MM.1S (cell line): ENCODE results near the gene PSMA5.

Experiments used
- DNase-seq: peaks from one replicate; pipeline ENCODE4 v3.0.0-alpha.2; 2015
- H2AFZ ChIP-seq: fragments of 300-600 bp; sonication (generic); 2 replicates; pipeline ENCODE4 v1.6.0; 2016; ENCODE audit warnings: antibody characterized with exemption, low read length
- H3F3A ChIP-seq: fragments of 300-600 bp; sonication (generic); 2 replicates; pipeline ENCODE4 v1.6.1; 2016; ENCODE audit warnings: mild to moderate bottlenecking, antibody characterized with exemption, low read length, moderate library complexity, mixed read lengths; ENCODE audit not compliant: insufficient read depth
- H3K27ac ChIP-seq: fragments of 300-600 bp; sonication (generic); 2 replicates; pipeline ENCODE4 v1.5.1; 2016; ENCODE audit warnings: mild to moderate bottlenecking, low read length
- H3K27me3 ChIP-seq: fragments of 300-600 bp; sonication (generic); replicated peaks from 2 replicates; pipeline ENCODE4 v1.6.0; 2016; ENCODE audit warnings: low read length; ENCODE audit not compliant: insufficient read depth
- H3K36me3 ChIP-seq: fragments of 300-600 bp; sonication (generic); replicated peaks from 2 replicates; pipeline ENCODE4 v1.6.1; 2016; ENCODE audit warnings: mild to moderate bottlenecking, low read length, mixed read lengths; ENCODE audit not compliant: insufficient read depth
- H3K4me1 ChIP-seq: fragments of 300-600 bp; sonication (generic); 2 replicates; pipeline ENCODE4 v1.6.1; 2016; ENCODE audit warnings: low read length, mixed read lengths
- H3K4me2 ChIP-seq: fragments of 300-600 bp; sonication (generic); 2 replicates; pipeline ENCODE4 v1.6.0; 2016; ENCODE audit warnings: low read depth, low read length
- H3K4me3 ChIP-seq: fragments of 300-600 bp; sonication (generic); 2 replicates; pipeline ENCODE4 v1.5.1; 2016; ENCODE audit warnings: low read length, mixed read lengths
- H3K79me2 ChIP-seq: fragments of 300-600 bp; sonication (generic); 2 replicates; pipeline ENCODE4 v1.6.1; 2016; ENCODE audit warnings: mixed run types, low read length, mixed read lengths
- H3K9ac ChIP-seq: fragments of 300-600 bp; sonication (generic); 2 replicates; pipeline ENCODE4 v1.6.1; 2016; ENCODE audit warnings: low read length, mixed read lengths
- H3K9me2 ChIP-seq: fragments of 300-600 bp; sonication (generic); replicated peaks from 2 replicates; pipeline ENCODE4 v1.6.1; 2016; ENCODE audit warnings: mild to moderate bottlenecking, low read length, mixed read lengths; ENCODE audit not compliant: insufficient read depth
- H3K9me3 ChIP-seq: fragments of 300-600 bp; sonication (generic); replicated peaks from 2 replicates; pipeline ENCODE4 v1.6.1; 2016; ENCODE audit warnings: mild to moderate bottlenecking, low read length, mixed read lengths; ENCODE audit not compliant: insufficient read depth
- H4K20me1 ChIP-seq: fragments of 300-600 bp; sonication (generic); 2 replicates; pipeline ENCODE4 v1.6.1; 2016; ENCODE audit warnings: mild to moderate bottlenecking, low read length, moderate library complexity, mixed read lengths; ENCODE audit not compliant: insufficient read depth
- EZH2 ChIP-seq: fragments of 300-600 bp; sonication (generic); optimal IDR thresholded peaks from 2 replicates; pipeline ENCODE3; 2017; ENCODE audit warnings: low read depth, mild to moderate bottlenecking, antibody characterized with exemption, low read length, mixed read lengths
- EZH2phosphoT487 ChIP-seq: fragments of 300-600 bp; sonication (generic); IDR thresholded peaks from 2 replicates; pipeline ENCODE4 v1.6.1; 2018; ENCODE audit warnings: antibody characterized with exemption, low read length
- TF ChIP-seq, protein P1 (sequence below): fragments of 300-600 bp; sonication (generic); IDR thresholded peaks from 2 replicates; pipeline ENCODE4 v1.5.1; 2016; ENCODE audit warnings: antibody characterized with exemption, low read length, mixed read lengths

The PSMA5 gene

DNA sequence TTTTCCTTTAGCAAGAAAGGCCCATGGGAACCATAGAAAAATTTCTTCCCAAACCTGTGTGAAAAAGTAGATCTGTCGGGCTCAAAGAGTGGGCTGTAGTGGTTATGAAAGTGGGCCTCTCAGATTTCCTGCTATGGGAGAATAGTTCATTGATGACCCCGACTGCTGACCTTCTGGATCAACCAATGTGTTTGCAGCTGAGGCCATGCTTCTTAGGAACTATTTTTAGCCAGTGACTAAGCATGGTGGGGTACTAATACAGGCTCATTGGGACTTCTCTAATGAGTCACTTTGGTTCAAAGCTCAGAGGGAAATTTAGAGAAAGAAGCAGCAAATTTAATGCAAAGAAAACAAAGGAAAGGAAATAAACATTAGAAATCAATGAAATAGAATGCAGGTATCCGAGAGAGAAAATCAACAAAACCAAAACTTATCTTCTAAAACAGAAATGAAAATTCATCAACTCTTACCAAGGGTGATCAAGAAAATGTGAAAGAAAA is 12.6 kb upstream of the PSMA5 start:
- Histone ChIP-seq H3F3A (no peaks in the 10 kb centered on the region), H3K79me2 (no peaks in the 10 kb centered on the region), H3K27me3 (no peaks in the 10 kb centered on the region), H3K9me3 (no peaks in the 10 kb centered on the region), H3K9me2 (no peaks in the 10 kb centered on the region), H3K9ac (no peak overlapping the region), H2AFZ (no peak overlapping the region), H3K27ac (no peak overlapping the region), H3K4me2 (no peak overlapping the region), H3K4me1 (no peaks in the 10 kb centered on the region), H3K4me3 (no peak overlapping the region), H3K36me3 (no peaks in the 10 kb centered on the region), H4K20me1 (no peaks in the 10 kb centered on the region)
- no peak for DNase-seq
- TF ChIP-seq EZH2phosphoT487: no peak
- TF ChIP-seq, protein P1, sequence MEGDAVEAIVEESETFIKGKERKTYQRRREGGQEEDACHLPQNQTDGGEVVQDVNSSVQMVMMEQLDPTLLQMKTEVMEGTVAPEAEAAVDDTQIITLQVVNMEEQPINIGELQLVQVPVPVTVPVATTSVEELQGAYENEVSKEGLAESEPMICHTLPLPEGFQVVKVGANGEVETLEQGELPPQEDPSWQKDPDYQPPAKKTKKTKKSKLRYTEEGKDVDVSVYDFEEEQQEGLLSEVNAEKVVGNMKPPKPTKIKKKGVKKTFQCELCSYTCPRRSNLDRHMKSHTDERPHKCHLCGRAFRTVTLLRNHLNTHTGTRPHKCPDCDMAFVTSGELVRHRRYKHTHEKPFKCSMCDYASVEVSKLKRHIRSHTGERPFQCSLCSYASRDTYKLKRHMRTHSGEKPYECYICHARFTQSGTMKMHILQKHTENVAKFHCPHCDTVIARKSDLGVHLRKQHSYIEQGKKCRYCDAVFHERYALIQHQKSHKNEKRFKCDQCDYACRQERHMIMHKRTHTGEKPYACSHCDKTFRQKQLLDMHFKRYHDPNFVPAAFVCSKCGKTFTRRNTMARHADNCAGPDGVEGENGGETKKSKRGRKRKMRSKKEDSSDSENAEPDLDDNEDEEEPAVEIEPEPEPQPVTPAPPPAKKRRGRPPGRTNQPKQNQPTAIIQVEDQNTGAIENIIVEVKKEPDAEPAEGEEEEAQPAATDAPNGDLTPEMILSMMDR: no peak
- no peak for TF ChIP-seq EZH2

DNA sequence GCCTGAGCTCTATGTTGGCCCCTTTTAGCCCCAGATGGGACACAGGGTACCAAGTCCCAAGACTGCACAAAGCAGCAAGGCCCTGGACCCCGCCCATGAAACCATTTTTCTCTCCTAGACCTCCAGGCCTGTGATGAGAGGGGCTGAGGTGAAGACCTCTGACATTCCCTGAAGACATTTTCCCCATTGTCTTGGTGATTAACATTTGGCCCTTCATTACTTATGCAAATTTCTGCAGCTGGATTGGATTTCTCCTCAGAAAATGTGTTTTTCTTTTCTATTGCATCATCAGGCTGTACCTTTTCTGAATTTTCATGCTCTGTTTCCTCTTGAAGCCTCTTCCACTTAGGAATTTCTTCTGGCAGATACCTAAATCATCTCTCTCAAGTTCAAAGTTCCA is 8.2 kb upstream of the PSMA5 start:
- H3K4me2 ChIP-seq: no peak overlapping the region
- H3K27ac ChIP-seq: no peak overlapping the region
- no peaks in the 10 kb centered on the region for H4K20me1 ChIP-seq
- no peaks in the 10 kb centered on the region for H3F3A ChIP-seq
- H3K4me3 ChIP-seq: no peak overlapping the region
- no peaks in the 10 kb centered on the region for H3K79me2 ChIP-seq
- TF ChIP-seq EZH2 (no peak), EZH2phosphoT487 (no peak)
- TF ChIP-seq, protein P1: no peak
- H3K4me1 ChIP-seq: no peaks in the 10 kb centered on the region
- H3K9me2 ChIP-seq: no peaks in the 10 kb centered on the region
- no peaks in the 10 kb centered on the region for H3K36me3 ChIP-seq
- no peaks in the 10 kb centered on the region for H3K27me3 ChIP-seq
- no peak overlapping the region for H2AFZ ChIP-seq
- H3K9ac ChIP-seq: no peak overlapping the region
- no peaks in the 10 kb centered on the region for H3K9me3 ChIP-seq
- no peak for DNase-seq

DNA sequence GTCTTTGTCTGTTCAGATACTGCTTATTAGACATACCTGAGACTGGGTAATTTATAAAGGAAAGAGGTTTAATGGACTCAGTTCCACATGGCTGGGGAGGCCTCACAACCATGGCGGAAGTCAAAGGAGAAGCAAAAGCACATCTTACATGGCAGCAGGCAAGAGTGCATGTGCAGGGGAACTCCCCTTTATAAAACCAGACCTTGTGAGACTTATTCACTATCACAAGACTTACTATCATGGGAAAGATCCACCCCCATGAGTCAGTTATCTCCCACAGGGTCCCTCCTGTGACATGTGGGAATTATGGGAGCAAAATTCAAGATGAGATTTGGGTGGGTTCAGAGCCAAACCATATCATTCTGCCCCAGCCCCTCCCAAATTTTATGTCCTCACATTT is 7.1 kb upstream of the PSMA5 start:
- no peaks in the 10 kb centered on the region for H4K20me1 ChIP-seq
- H3K9me3 ChIP-seq: no peaks in the 10 kb centered on the region
- no peaks in the 10 kb centered on the region for H3F3A ChIP-seq
- DNase-seq: no peak
- H3K4me2 ChIP-seq: no peak overlapping the region
- TF ChIP-seq EZH2phosphoT487 (no peak), EZH2 (no peak)
- no peak overlapping the region for H3K27ac ChIP-seq
- no peaks in the 10 kb centered on the region for H3K79me2 ChIP-seq
- H2AFZ ChIP-seq: no peak overlapping the region
- no peak overlapping the region for H3K9ac ChIP-seq
- no peaks in the 10 kb centered on the region for H3K36me3 ChIP-seq
- no peaks in the 10 kb centered on the region for H3K9me2 ChIP-seq
- H3K27me3 ChIP-seq: no peaks in the 10 kb centered on the region
- no peaks in the 10 kb centered on the region for H3K4me1 ChIP-seq
- H3K4me3 ChIP-seq: no peak overlapping the region

DNA sequence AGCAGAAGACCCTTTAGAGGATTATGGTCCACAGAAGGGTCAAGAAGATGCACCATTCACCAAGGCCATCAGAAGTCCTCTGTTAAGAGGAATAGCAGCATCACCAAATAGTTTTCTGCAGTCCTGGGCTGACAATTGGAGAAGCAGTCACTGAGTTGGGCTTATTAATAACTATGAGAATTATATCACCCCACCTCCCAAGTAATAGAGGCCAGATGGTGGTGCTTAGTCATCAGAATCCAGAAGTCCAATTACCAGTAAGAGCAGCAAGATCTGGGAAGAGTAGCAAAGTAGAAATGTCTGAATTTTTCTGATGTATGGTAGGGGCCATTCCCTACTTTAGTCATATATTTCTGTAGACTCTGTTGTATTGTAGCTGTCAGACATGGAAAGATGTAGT is 6.1 kb upstream of the PSMA5 start:
- no peaks in the 10 kb centered on the region for H3K27me3 ChIP-seq
- no peak overlapping the region for H2AFZ ChIP-seq
- H3K9me2 ChIP-seq: no peaks in the 10 kb centered on the region
- no peak overlapping the region for H3K4me2 ChIP-seq
- H3K4me3 ChIP-seq: no peak overlapping the region
- H3K27ac ChIP-seq: no peak overlapping the region
- no peaks in the 10 kb centered on the region for H4K20me1 ChIP-seq
- H3K9ac ChIP-seq: no peak overlapping the region
- TF ChIP-seq EZH2phosphoT487: no peak
- TF ChIP-seq EZH2: no peak
- TF ChIP-seq, protein P1: no peak
- no peaks in the 10 kb centered on the region for H3F3A ChIP-seq
- H3K79me2 ChIP-seq: no peaks in the 10 kb centered on the region
- H3K9me3 ChIP-seq: no peaks in the 10 kb centered on the region
- H3K4me1 ChIP-seq: no peaks in the 10 kb centered on the region
- no peaks in the 10 kb centered on the region for H3K36me3 ChIP-seq
- no peak for DNase-seq
